ENCODE data around the gene AUH. TPM values are rescaled to one million over a fixed set of nuclear protein-coding genes. Genes with fewer than 3 reads are reported as not detected.

AUH gene
- total RNA-seq, 2 donors from 2014 or later = 27.4 to 36.1 TPM

DNA sequence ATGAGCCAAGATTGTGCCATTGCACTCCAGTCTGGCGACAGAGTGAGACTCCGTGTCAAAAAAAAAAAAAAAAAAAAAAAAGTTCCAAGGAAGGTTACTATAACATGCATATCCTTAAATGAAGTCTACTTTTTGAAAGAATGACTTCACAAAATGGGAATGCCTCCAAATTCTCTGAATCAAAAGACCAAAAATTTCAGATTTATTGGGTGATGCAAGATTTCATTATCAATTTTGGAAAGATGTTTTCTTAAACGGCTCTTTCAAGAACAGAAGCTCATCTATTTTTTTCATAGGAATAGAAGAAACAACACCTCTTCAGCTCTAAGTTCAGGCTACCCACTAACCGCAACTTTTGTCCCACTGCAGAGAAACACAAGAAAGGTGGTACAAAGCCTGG lies 69.9 kb downstream of the AUH start:
- Histone ChIP-seq H3K36me3 (peaks cover 31% of the 10 kb centered on the region), H3K4me1 (ENCODE audit: control insufficient read depth in 1 of 2, low read depth in 2 of 2) (no peaks in the 10 kb centered on the region), H3K9me3 (no peaks in the 10 kb centered on the region), H3K27me3 (replicated peaks; ENCODE audit: insufficient read depth) (no peaks in the 10 kb centered on the region), H3K27ac (no peak overlapping the region), H3K4me3 (no peak overlapping the region)
- TF ChIP-seq, protein P1, sequence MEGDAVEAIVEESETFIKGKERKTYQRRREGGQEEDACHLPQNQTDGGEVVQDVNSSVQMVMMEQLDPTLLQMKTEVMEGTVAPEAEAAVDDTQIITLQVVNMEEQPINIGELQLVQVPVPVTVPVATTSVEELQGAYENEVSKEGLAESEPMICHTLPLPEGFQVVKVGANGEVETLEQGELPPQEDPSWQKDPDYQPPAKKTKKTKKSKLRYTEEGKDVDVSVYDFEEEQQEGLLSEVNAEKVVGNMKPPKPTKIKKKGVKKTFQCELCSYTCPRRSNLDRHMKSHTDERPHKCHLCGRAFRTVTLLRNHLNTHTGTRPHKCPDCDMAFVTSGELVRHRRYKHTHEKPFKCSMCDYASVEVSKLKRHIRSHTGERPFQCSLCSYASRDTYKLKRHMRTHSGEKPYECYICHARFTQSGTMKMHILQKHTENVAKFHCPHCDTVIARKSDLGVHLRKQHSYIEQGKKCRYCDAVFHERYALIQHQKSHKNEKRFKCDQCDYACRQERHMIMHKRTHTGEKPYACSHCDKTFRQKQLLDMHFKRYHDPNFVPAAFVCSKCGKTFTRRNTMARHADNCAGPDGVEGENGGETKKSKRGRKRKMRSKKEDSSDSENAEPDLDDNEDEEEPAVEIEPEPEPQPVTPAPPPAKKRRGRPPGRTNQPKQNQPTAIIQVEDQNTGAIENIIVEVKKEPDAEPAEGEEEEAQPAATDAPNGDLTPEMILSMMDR (IDR thresholded peaks at IDR 0.05) = no peak
- DNase-seq (ENCODE audit: low spot score) (no peak), ATAC-seq (ENCODE audit: insufficient number of reproducible peaks, low FRiP score, low read depth) (no peak)

DNA sequence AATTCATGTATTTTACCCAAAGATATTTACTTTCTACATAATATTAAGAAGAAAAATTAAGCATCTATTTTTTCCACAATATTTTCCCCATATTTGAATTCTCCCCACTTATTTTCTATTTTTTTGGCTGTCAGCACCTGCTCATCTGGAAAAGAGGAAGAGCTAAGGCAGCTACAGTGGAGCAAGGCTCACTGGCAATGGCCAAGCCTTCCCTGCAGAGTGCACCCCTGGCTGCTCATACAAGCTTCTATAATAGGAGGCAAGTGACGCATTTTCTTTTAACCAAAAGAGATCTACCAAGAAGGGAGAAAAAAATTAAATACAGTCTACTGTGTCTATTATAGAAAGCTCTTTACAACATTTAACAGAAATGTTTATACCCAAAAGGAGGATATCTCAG lies 72.5 kb downstream of the AUH start:
- no peaks in the 10 kb centered on the region for H3K27me3 ChIP-seq (replicated peaks; ENCODE audit: insufficient read depth)
- TF ChIP-seq, protein P1 (IDR thresholded peaks at IDR 0.05) = no peak
- DNase-seq (ENCODE audit: low spot score) (no peak), ATAC-seq (ENCODE audit: insufficient number of reproducible peaks, low FRiP score, low read depth) (no peak)
- no peak overlapping the region for H3K27ac ChIP-seq
- no peaks in the 10 kb centered on the region for H3K9me3 ChIP-seq
- H3K4me3 ChIP-seq = no peak overlapping the region
- H3K4me1 ChIP-seq (ENCODE audit: control insufficient read depth in 1 of 2, low read depth in 2 of 2) = peaks cover 0 to 14% of the 10 kb centered on the region in 2 donors
- H3K36me3 ChIP-seq = peaks cover 18% of the 10 kb centered on the region

DNA sequence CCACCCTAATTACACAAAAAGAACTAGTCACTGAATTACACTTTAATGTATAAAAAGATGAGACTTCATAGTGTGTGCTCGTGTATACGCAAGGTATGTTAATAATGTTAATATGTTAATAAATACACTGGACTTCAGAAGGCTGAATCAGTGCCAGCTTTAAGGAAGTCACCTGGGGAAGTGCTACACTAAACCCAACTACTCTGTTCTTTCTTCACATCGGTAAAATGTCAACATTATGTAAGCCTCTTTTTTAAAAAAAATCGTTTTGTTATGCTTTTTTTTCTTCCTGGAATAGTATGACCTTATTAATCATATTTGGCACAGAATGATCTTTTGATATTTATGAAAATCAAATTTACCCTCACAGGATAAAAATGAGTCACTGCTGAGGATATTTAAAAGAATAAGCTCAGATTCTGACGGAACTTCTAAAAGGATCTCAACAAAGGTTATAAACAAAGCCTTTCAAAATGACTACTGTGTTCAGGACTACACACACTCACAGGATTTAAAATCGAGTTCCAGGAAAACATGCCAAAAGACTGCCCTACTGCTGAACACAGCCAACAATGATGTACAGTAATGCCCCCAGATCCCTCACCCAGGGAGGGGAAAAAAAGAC lies 75.9 kb downstream of the AUH start:
- TF ChIP-seq, protein P1 (IDR thresholded peaks at IDR 0.05) = no peak
- DNase-seq (ENCODE audit: low spot score) = no peak
- Histone ChIP-seq H3K9me3 (no peaks in the 10 kb centered on the region), H3K27me3 (replicated peaks; ENCODE audit: insufficient read depth) (no peaks in the 10 kb centered on the region), H3K4me3 (no peak overlapping the region), H3K4me1 (ENCODE audit: control insufficient read depth in 1 of 2, low read depth in 2 of 2) (peaks cover 0 to 14% of the 10 kb centered on the region in 2 donors), H3K36me3 (peaks cover 3% of the 10 kb centered on the region), H3K27ac (no peak overlapping the region)
- no peak for ATAC-seq (ENCODE audit: insufficient number of reproducible peaks, low FRiP score, low read depth)

DNA sequence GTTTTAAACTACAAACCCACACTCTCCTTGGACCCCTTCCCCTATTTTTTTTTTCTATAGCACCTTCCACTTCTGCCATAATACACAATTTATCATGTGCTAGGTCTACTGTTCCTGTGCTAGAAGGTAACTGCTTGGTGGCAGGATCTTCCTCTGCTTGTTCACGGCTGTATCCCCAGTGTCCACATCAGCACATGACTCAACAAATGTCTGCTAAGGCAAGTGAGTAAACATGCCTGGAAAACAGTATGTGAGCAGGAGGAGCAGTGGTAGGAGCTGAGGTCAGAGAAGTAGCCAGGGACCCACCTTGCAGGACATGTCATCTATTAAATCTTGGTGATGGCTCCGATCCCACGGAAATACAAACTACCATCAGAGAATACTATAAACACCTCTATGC lies 79.4 kb downstream of the AUH start:
- H3K4me1 ChIP-seq (ENCODE audit: control insufficient read depth in 1 of 2, low read depth in 2 of 2) = peaks cover 0 to 14% of the 10 kb centered on the region in 2 donors
- no peaks in the 10 kb centered on the region for H3K9me3 ChIP-seq
- no peak overlapping the region for H3K4me3 ChIP-seq
- DNase-seq (ENCODE audit: low spot score) (no peak), ATAC-seq (ENCODE audit: insufficient number of reproducible peaks, low FRiP score, low read depth) (no peak)
- TF ChIP-seq, protein P1 (IDR thresholded peaks at IDR 0.05) = no peak
- no peaks in the 10 kb centered on the region for H3K27me3 ChIP-seq (replicated peaks; ENCODE audit: insufficient read depth)
- no peak overlapping the region for H3K27ac ChIP-seq
- H3K36me3 ChIP-seq = no peaks in the 10 kb centered on the region

DNA sequence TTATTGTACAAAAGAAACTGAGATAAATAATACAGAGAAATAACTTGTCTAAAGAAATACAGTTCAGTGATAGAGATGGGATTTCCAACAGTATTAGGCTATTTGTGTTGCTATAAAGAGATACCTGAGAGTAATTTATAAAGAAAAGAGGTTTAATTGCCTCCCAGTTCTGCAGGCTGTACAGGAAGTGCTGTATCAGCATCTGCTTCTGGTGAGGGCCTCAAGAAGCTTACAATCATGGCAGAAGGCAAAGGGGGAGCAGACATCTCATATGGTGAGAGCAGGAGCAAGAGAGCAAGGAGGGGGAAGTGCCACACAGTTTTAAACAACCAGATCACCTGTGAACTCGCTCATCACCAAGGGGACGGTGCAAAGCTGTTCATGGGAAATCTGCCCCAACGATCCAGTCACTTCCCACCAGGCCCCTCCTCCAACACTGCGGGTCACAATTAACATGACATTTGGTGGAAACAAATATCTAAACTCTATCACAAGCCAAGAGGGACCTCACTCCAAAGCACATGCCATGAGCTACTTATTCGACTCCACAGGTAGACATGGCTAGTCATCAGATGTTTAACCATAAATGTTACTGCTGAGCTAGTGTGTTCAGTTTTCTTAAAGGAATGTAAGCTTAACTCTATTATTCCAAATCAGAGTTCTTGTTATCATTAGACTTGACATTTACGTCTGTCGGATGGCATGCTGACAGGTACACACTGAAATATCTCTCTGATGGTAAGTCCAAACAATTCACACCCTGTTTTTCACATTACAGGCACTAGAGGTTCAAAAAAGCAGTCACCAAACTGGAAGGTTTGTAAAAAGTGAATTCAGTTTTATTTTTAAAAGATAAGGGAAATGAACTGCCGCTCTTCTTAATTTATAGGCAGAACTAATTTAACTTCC lies 82.2 kb downstream of the AUH start:
- no peak overlapping the region for H3K4me3 ChIP-seq
- DNase-seq (ENCODE audit: low spot score) (no peak), ATAC-seq (ENCODE audit: insufficient number of reproducible peaks, low FRiP score, low read depth) (no peak)
- H3K4me1 ChIP-seq (ENCODE audit: control insufficient read depth in 1 of 2, low read depth in 2 of 2) = no peaks in the 10 kb centered on the region
- H3K27ac ChIP-seq = no peak overlapping the region
- TF ChIP-seq, protein P1 (IDR thresholded peaks at IDR 0.05) = no peak
- no peaks in the 10 kb centered on the region for H3K36me3 ChIP-seq
- no peaks in the 10 kb centered on the region for H3K9me3 ChIP-seq
- no peaks in the 10 kb centered on the region for H3K27me3 ChIP-seq (replicated peaks; ENCODE audit: insufficient read depth)

Data from thoracic aorta (tissue), 2 donors.